ENCODE data around the gene TRMT112.

TRMT112 gene
- 40.2 to 55.0 reads per million in 2 donors for total RNA-seq

- peak; percentile 85 to 99 (median 96) for DNase-seq
Measured at GRCh38 chr11:64317325-64317960, at the start of gene TRMT112. Gene TRMT112, minus strand, starts transcription at chr11:64317559. Its CDS starts 33 bp downstream, at chr11:64317526.

GRCh38 chr11:64366751-64367150 is 49.4 kb upstream of the TRMT112 start:
- DNase-seq: no peak

GRCh38 chr11:64364911-64365310 is 47.6 kb upstream of the TRMT112 start:
- DNase-seq: no peak

DNA sequence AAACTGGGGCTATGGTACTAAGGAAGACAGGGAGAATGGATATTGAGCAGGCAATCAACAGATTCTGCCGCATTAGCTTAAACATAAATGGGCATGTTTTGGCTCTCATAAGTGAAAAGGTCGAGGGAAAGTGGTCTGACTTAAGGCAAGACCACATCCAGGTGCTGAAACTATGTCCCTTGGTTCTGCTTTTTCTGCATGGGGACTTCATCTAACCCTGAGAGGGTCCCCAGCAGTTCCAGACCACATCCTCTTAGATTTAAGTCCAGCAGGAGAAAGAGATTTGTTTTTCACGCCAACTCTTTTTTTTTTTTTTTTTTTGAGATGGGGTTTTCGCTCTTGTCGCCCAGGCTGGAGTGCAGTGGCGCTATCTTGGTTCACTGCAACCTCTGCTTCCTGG is 47.1 kb upstream of the TRMT112 start:
- DNase-seq: no peak

GRCh38 chr11:64362339-64362738 is 45.0 kb upstream of the TRMT112 start:
- DNase-seq: no peak

DNA sequence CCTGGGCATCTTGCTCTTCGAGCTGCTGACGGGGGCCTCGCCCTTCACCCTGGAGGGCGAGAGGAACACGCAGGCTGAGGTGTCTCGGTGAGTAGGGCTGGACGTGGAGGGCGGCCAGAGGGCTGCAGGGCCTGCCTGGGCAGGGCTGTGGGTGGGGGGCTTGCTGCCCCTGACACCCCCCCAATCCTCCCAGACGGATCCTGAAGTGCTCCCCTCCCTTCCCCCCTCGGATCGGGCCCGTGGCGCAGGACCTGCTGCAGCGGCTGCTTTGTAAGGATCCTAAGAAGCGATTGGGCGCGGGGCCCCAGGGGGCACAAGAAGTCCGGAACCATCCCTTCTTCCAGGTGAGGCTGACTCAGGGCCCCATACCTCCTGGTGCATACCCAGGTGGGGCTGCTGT is 44.3 kb upstream of the TRMT112 start:
- DNase-seq: no peak

DNA sequence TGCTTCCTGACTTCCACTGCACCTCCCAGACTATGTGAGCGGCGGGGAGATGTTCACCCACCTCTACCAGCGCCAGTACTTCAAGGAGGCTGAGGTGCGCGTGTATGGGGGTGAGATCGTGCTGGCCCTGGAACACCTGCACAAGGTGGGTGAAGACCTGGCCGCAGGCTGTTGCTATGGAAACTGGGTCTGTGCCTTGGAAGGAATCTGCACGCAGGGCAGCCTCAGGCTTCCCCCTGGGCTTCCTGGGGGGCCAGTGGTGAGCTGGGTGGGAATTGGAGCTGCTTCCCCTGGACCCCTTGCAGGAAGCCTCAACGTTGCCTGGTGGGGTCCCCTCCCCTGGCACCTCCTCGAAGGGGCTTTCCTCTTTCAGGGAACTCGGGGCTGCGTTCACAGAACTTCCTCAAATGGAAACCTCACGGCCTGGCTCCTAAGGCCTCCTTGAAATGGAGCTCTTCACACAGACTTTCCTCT is 43.1 kb upstream of the TRMT112 start:
- no peak for DNase-seq

DNA sequence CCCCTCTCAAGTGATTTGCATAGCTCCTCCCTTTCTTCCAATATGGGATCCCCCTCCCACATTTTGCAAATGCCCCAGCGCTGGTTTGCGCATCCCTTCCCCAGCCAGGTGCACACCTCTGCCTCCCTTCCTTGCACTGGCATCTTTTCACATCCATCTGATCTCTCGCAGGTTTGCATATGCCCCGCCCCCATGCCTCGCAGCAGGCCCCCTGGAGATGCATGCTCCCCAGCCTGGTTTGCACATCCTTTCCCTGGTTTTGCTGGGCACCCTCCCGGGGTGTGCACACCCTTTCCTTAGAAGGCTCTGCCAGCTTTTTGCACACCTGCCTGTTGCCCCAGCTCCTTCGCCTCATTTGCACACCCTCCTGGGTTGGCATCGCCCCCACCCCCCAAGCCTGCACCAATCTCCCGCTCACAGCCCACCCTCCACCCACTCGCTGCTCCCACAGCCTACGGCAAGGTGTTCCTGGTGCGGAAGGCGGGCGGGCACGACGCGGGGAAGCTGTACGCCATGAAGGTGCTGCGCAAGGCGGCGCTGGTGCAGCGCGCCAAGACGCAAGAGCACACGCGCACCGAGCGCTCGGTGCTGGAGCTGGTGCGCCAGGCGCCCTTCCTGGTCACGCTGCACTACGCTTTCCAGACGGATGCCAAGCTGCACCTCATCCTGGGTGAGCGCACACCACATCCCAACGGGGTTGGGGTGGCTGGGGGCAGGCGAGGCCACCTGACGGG is 42.5 kb upstream of the TRMT112 start:
- DNase-seq: peak in 1 of 5 experiments; percentile 77

DNA sequence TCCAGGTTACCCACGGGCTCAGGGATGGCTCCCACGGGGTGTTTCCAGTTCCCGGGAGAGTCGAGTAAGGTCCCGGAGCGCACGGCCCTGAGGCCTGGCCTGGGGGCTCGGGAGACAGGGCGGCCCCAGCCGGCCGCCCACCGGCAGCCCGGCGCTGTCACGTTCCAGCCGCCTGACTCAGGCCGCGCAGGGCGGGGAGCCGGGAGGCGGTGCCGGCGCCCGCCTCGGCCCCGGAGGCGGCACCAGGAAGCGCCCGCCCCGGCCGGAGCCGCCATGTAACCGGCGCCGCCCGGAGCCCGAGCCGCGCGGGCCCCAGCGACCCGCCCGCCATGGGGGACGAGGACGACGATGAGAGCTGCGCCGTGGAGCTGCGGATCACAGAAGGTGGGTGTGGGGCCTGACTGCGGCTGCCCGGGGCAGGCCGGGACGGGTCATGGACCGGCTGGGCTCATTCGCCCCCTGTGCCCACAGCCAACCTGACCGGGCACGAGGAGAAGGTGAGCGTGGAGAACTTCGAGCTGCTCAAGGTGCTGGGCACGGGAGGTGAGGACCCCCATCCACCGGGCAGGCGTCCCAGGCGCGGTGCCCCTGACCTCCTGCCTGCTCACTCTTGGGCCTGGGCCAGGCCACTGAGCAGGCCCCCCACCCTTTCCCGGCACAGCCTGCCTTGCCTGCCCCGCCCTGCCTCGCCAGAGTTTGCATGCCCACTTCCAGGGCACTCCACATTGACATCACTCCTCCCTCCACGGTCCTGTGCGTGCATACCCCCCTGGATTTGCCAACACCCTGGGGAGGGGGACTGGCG is 41.8 kb upstream of the TRMT112 start, which contains the start of gene RPS6KA4:
TSS of gene RPS6KA4 (plus strand) at position 256 of the 805 bp plus-strand sequence. CDS start at position 330, 74 bp downstream.
- peak in 4 of 5 experiments; percentile 31 to 66 (median 41) for DNase-seq

GRCh38 chr11:64358536-64358906 is 41.2 kb upstream of the TRMT112 start:
- no peak for DNase-seq

DNA sequence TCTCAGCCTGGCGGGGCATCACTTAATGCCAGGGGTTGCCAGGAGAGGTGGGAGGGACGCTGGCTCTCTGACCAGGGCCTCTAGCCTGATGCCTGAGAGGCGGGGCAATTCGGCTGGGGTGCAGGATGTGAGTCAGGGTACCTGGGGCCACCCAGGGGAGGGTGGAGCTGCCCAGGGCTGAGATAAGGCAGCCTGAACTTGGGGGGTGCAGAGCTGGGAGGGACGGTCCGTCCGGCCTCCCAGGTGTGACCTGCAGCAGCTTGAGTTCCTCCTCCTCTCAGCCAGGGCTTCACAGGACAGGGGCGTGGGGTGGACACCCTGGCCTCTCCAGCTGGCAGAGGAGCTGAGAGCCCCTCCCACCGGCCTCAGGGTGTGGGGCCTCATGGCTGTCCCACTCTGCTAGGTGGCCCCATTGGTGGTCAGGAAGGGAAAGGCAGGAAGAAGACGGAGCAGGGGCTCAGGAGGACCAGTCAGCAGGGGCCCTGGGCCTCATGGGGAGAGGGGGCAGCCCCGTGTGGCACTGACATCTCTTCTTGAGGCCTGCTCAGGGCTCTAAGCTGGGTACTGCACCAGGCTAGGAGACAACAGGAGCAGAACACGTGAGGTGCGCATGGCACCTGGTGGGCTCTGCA is 40.7 kb upstream of the TRMT112 start:
- DNase-seq: no peak

GRCh38 chr11:64357446-64357845 is 40.1 kb upstream of the TRMT112 start:
- no peak for DNase-seq

DNA sequence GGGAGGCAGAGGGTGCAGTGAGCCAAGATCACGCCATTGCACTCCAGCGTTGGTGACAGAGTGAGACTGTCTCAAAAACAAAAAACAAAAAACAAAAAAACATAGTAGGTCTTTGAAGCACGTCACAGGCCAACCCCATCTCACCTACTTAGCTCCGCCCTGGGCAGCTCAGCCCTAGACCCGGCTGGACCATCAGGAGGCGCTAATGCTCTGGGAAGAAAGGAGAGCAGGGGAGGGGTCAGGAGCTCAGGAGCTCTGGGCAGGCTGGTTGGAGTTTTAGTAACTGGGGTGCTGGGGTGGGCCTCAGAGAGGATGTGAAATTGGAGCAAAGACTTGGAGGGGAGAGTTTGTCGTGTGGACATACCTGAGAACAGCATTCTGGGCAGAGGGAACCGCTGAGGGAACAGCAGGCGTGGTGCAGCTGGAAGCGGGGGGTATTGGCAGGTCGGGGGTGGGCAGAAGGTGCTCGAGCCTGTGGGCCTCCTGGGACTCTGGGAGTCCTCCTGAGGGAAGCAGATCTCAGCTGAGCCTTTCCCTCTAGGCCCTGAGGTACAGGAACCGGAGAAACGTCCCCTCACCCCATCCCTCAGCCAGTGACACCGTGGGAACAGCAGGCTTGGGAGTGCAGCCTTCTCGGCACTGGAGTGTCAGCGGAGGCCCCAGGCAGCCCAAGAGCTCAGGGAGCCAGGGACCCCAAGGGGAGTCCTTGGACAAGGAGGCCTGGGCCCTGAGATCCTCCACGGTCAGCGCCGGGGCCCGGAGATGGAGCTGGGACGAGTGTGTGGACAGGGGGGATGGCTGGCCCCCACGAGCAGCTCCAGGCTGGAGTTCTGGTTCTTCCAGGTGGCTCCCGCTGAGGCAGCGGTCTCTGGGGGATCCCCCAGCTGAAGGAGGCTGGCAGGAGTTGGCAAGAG is 39.4 kb upstream of the TRMT112 start:
- DNase-seq: peak in 1 of 5 experiments; percentile 38

DNA sequence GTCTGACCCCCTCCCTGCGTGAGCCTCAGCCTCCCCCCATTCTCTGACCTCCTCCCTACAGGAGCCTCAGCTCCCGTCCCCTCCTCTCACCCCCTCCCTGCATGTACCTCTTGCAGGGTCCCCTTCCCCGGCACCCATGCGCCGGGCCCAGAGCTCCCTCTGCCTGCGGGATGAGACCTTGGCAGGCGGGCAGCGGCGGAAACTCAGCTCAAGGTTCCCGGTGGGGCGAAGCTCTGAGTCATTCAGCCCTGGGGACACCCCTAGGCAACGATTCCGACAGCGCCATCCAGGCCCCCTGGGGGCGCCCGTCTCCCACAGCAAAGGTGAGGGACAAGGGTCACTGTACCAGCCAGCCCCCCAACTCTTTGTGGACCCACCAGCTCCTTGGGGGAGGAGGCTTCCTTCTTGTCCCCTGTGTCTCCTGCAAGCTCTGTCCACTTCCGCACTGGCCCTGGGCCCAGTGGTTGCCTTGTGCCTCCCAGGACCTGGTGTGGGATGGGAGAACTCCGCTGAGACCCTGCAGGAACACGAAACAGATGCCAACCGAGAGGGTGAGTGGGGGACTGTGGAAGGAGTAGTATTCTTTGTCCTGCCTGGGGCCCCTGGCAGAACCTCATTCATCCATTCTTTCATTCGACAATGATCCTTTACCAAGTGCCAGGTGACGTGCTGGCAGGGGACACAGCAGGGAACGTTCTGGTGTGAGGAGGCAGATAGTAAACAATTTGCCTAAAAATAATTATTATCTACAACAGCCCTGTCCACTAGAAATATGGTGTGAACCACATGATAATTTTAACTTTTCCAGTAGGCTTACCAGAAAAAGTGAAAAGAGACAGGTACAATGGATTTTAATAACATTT is 38.0 kb upstream of the TRMT112 start:
- no peak for DNase-seq

- no peak for DNase-seq
Measured at GRCh38 chr11:64353715-64354506, 36.6 kb upstream of the TRMT112 start.

- DNase-seq: no peak
Measured at GRCh38 chr11:64352995-64353714, 35.8 kb upstream of the TRMT112 start.

DNA sequence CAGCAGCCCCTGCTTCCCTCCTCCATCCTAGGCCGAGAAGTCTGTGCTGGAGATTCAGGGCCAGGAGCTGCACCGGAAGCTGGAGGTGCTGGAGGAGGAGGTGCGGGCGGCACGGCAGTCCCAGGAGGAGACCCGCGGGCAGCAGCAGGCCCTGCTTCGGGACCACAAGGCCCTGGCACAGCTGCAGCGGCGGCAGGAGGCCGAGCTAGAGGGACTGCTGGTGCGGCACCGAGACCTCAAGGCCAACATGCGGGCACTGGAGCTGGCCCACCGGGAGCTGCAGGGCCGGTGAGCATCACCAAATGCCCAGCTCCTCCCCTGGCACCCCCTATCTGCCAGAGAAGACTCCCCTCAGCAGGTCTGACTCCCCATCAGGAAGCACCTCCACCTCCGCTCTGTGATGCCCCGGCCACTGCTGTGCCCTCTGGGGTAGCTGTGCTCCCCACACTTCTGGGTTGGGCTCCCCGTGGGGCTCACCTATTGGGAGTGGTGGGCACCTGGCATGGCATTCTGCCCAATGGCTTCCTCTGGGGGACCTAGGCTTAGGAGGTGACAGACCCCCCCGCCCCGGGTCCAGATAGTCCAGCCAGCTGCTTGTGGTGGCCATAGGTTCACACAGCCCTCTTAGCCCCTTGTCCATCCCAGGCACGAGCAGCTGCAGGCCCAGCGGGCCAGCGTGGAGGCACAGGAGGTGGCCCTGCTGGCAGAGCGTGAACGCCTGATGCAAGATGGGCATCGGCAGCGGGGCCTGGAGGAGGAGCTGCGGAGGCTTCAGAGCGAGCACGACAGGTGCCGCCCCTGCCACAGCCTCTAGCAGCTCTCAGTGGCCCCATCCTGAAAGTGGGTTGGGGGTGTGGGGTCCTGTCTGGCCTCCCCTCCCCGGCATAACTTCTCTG is 35.0 kb upstream of the TRMT112 start:
- DNase-seq: no peak

- DNase-seq: no peak
Measured at GRCh38 chr11:64351136-64351631, 33.8 kb upstream of the TRMT112 start.
